Measurements from ENCODE around the gene ALDH16A1.
"Not testable (repeated sequence)": the region's sequence is repeated elsewhere in the genome, so short reads cannot be mapped to it uniquely, and the experiment has no call there.

The ALDH16A1 gene

DNA sequence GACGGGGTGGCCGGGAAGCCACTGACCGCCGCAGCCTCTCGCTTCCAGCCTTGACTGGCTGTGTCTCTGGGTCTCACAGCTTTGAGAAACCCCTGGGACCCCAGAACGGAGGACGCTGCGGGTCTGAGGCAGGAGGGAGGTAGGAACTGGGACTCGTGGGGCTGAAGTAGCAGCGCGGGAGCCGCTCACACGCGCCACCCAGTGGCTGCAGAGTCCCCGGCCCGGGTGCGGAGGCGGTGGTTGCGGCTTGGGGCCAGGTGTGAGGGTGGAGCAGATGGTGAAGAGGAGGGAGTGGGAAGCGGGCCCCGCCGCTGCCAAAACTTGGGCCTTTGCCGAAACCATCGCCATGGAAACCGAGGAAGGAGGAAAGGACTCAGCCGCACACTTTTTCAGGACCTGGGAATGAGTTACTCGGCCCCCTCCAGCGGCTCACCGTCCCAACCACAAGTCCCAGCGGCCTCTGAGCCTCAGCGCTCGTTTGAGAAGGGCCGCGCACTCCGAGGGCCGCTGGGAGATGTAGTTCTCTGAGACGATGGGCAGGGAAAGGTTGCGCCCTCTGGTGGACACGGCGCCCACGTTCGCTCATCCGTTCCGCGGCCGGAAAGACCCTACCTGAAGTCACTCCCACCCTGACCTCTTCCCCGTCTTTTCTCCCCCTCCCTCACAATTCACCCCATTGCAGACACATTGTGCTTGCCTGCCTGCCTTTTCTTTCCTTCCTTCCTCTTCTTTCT lies 9.5 kb upstream of the ALDH16A1 start:
- Mint-ChIP-seq H3K36me3 (peaks cover 1% of the 10 kb centered on the region), H3K9me3 (no peaks in the 10 kb centered on the region), H3K27ac (peak overlapping the region; percentile 68), H3K4me1 (peaks cover 39% of the 10 kb centered on the region), H3K27me3 (peaks cover 31% of the 10 kb centered on the region), H3K4me3 (peak overlapping the region; percentile 78)

DNA sequence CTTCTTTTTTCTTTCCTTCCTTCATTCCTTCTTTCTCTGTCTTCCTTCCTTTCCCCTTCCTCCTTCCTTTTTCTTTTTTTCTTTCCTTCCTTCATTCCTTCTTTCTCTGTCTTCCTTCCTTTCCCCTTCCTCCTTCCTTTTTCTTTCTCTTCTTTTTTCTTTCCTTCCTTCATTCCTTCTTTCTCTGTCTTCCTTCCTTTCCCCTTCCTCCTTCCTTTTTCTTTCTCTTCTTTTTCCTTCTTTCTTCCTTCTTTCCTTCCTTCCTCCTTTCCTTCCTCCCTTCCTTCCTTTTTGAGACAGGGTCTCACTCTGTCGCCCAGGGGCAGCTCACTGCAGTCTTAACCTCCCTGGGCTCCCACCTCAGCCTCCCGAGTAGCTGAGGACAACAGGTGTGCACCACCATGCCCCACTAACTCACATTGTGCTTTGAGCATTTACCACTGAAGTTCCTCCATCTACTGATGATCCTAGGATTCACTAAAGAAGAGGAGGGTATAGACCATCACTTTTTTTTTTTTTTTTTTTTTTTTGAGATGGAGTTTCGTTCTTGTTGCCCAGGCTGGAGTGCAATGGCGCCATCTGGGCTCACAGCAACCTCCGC lies 8.8 kb upstream of the ALDH16A1 start:
- H3K9me3 Mint-ChIP-seq, H3K27ac Mint-ChIP-seq, H3K36me3 Mint-ChIP-seq: not testable (repeated sequence)
- H3K27me3 Mint-ChIP-seq, result peaks cover 26% of the 10 kb centered on the region
- H3K4me3 Mint-ChIP-seq, result peak overlapping the region; percentile 78
- H3K4me1 Mint-ChIP-seq, result peaks cover 44% of the 10 kb centered on the region

DNA sequence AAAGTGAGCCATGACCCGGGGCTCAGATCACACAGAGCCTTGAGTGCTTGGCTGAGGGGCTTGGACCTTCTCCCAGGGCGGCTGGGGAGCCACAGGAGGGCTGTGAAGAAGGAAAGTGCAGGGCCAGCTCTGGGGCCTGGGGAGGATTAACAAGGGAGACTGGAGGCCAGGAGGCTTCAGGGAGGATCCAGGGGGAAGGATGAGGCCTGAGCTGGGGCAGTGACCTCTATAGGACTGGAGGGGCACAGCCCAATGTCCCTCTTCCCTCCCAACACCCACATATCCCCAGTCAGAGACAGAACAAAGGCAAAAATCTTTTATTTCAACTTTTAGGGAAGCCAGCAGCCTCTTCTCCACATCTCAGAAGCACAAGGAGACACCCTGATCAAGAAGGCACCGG lies 7.0 kb upstream of the ALDH16A1 start:
- H3K4me1 Mint-ChIP-seq, result peaks cover 54% of the 10 kb centered on the region

DNA sequence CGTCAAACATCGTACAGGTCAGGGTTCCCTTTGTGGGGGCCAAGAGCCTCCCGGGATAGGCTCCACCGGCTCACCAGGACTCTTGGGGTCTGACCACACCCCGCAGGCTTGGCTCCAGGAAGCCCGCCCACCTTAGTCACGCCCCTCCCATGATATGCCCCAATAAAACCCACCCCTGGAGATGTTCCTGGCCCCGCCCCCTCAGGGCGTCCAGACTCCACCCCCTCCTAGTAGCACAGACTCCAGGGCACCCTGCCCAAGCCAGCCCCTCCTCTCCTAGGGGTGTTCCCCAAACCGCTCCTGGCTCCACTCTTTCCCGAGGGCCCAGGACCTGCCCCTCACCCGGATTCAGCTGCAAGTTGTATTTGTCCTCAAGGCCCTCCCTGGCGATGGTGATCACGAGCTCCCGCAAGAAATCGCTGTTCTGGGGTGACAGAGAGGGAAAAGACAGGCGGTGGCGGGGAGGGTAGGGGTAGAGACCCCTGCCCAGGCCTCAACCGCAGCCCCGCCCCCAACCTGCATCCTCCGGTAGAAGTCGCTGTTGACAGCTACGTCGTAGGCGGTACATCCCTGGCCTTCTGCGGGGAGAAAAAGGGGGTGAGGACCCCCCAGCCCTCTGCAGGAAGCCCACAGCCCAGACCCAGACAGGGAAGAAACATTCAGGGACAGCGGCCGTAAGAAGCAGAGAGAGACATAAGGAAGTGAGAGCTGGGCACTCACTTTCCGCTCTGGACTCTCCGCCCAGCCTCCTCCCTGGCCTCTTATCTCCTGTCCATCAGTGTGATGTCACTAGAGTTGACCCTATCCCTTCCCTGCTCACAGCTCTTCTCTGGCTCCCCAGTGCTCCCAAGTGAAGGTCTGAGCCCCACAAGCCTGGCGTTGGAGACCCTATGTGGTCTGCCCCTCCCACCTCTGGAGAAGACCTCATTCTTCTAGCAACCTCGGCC lies 5.3 kb upstream of the ALDH16A1 start:
- Mint-ChIP-seq H3K4me1 (peaks cover 54% of the 10 kb centered on the region), H3K27ac (no peak overlapping the region), H3K4me3 (no peak overlapping the region), H3K36me3 (peaks cover 4% of the 10 kb centered on the region), H3K9me3 (no peaks in the 10 kb centered on the region), H3K27me3 (no peaks in the 10 kb centered on the region)

More for the DNA sequence above, 7.0 kb upstream of the ALDH16A1 start:
- H3K4me3 Mint-ChIP-seq, result no peak overlapping the region
- H3K27me3 Mint-ChIP-seq, result peaks cover 10% of the 10 kb centered on the region
- no peaks in the 10 kb centered on the region for H3K9me3 Mint-ChIP-seq
- H3K27ac Mint-ChIP-seq, result no peak overlapping the region
- H3K36me3 Mint-ChIP-seq, result peaks cover 4% of the 10 kb centered on the region

DNA sequence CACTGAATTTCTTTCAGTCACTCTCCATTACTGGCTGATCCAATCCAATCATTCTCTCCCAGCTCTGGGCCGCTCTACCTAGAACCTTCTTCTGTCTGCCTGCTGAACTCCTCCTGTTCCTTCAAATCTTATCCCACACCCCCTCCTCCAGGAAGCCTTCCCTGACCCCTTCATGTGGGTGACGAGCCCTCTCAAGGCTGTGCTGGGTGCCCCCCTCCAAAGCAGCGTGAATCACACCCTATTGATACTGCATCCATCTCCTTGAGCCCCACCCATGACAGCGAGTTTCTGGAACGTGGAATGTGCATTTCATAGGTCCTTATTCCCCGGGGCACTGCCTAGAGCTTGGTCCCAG lies 4.6 kb upstream of the ALDH16A1 start:
- H3K9me3 Mint-ChIP-seq, result no peaks in the 10 kb centered on the region
- no peak overlapping the region for H3K27ac Mint-ChIP-seq
- peaks cover 58% of the 10 kb centered on the region for H3K4me1 Mint-ChIP-seq
- peaks cover 4% of the 10 kb centered on the region for H3K36me3 Mint-ChIP-seq
- no peak overlapping the region for H3K4me3 Mint-ChIP-seq
- H3K27me3 Mint-ChIP-seq, result no peaks in the 10 kb centered on the region

DNA sequence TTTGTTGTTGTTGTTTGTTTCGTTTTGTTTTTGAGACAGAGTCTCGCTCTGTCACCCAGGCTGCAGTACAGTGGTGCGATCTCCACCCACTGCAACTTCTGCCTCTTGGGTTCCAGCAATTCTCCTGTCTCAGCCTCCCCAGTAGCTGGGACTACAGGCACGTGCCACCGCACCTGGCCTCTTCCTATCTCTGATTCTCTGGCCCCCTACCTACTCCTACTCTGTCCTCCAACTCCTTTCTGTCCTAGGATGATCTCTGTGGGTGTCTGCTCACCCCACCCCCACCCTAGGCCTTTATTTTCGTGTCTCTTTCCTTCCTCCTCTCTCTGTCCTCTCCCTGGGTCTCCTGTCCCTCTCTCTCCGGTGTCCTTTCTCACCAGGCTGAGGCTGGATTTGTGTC lies 2.6 kb upstream of the ALDH16A1 start:
- peak overlapping the region; percentile 94 for H3K4me3 Mint-ChIP-seq
- H3K27ac Mint-ChIP-seq, result peak overlapping the region; percentile 86
- H3K27me3 Mint-ChIP-seq, result no peaks in the 10 kb centered on the region
- peaks cover 52% of the 10 kb centered on the region for H3K4me1 Mint-ChIP-seq
- peaks cover 4% of the 10 kb centered on the region for H3K36me3 Mint-ChIP-seq
- no peaks in the 10 kb centered on the region for H3K9me3 Mint-ChIP-seq

DNA sequence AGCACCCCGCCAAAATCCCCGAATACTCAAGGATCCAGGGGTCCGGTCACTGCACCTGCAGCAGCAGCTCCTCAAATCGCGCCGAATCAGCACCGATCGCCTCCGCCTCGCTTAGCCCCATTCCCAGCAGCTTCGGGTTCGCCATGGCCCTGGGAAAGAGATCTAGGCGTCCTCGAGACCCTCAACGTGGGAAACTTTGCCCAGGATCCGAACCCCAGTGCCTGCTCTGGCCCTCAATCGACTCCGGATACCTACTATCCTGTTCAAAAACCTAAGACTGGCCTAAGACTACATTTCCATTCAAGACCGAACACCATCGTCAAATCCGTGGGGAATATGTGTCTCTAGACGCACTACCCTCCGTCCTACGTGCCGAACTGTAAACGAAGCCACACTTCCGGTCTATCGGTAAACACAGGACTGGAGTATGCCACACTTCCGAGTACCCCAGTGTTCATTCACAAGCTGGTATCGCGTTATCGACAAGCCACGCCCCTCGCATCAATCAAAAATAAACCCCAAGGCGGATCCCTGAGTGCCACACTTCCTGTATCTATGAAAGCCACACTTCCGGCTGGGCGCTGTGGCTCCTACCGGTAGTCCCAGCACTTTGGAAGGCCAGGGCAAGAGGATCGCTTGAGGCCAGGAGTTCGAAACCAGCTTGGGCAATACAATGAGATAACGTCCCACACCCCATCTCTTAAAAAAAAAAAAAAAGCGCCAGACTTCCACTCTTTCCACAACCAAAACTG lies 1.4 kb upstream of the ALDH16A1 start, which contains the start of gene PIH1D1:
Gene PIH1D1, minus strand, starts transcription at position 385 of the 752 bp plus-strand sequence. Its CDS starts 240 bp downstream, at position 145.
- no peaks in the 10 kb centered on the region for H3K27me3 Mint-ChIP-seq
- H3K4me3 Mint-ChIP-seq, result peak within 1 kb of the TSS; percentile 94
- H3K36me3 Mint-ChIP-seq, result peaks cover 4% of the 10 kb centered on the region
- H3K9me3 Mint-ChIP-seq, result no peaks in the 10 kb centered on the region
- H3K27ac Mint-ChIP-seq, result peak within 1 kb of the TSS; percentile 100
- H3K4me1 Mint-ChIP-seq, result peaks cover 52% of the 10 kb centered on the region

DNA sequence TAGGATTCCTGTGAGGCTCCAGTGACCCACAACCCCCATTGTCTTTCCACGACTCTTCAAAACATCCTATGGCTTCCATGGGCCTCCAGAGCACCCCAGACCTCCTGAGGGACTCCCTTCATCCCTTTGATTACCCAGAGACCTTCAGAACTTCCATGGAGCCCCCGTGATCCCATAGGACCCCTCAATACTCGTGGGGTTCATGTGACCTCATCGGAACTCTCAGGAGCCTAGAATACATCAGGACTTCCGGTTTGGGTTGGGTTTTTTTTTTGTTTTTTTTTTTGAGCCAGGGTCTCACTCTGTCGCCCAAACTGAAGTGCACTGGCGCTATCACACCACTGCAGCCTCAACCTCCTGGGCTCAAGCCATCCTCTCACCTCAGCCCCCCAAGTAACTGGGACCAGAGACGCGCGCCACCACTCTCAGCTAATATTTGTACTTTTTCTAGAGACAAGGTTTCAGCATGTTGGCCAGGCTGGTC lies 774 bp downstream of the ALDH16A1 start:
- Mint-ChIP-seq H3K27me3 (no peaks in the 10 kb centered on the region), H3K27ac (peak overlapping the region; percentile 100), H3K36me3 (peaks cover 4% of the 10 kb centered on the region), H3K4me1 (peaks cover 48% of the 10 kb centered on the region), H3K9me3 (no peaks in the 10 kb centered on the region), H3K4me3 (peak overlapping the region; percentile 94)

DNA sequence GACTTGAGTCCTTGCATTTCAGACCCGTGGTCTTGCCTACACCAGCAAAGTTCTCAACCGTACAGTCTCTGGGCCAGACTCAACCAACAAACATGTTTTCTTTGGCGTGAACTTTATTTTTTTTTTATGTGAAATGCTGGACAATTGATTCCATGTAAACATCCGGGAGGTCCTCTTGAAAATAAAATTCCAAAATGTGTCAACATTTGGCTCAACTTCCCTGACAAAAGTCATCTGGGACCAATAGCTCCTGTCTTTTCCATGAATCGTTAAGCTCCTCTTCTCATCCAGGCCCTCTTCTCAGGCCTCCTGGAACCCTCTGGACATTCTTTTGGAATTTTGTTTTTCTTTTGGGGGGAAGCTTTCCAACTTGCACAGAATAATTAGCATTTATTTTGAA lies 2.7 kb downstream of the ALDH16A1 start:
- peaks cover 2% of the 10 kb centered on the region for H3K36me3 Mint-ChIP-seq
- H3K9me3 Mint-ChIP-seq, result no peaks in the 10 kb centered on the region
- H3K4me3 Mint-ChIP-seq, result peak overlapping the region; percentile 8
- no peaks in the 10 kb centered on the region for H3K27me3 Mint-ChIP-seq
- H3K4me1 Mint-ChIP-seq, result peaks cover 30% of the 10 kb centered on the region
- H3K27ac Mint-ChIP-seq, result no peak overlapping the region

DNA sequence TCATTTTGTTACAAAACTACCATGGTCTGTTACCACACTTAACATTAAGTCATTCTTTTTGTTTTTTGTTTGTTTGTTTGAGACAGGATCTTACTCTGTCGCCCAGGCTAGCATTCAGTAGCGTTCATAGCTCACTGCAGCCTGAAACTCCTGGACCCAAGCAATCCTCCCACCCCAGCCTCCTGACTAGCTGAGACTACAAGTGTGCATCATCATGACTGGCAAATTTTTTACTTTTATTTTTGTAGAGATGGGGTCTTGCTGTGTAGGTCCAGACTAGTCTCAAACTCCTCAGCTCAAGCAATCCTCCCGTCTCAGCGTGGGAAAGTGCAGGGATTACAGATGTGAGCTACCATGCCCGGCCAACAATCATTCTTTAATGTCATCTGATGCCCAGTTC lies 3.3 kb downstream of the ALDH16A1 start:
- Mint-ChIP-seq H3K4me1 (peaks cover 27% of the 10 kb centered on the region), H3K4me3 (no peak overlapping the region), H3K27ac (no peak overlapping the region), H3K9me3 (no peaks in the 10 kb centered on the region), H3K27me3 (no peaks in the 10 kb centered on the region), H3K36me3 (peaks cover 2% of the 10 kb centered on the region)

DNA sequence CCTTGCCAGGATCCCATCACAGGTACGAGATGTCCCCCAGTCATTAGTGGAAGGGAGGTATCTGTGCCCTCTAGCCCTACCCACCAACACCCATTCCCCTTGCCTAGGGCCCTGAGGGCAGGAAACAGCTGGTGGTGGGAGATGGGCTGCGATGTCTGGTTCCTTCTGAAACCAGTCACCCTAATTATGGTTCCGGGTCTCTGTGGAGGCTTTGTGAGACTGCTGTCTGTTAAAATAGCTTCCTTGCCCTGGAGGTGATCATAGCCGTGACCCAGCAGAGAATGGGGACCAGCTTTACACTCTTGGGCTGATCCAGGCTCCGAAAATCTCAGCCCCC lies 5.5 kb downstream of the ALDH16A1 start:
- Mint-ChIP-seq H3K9me3 (no peaks in the 10 kb centered on the region), H3K4me1 (peaks cover 11% of the 10 kb centered on the region), H3K27me3 (no peaks in the 10 kb centered on the region), H3K27ac (no peak overlapping the region), H3K4me3 (no peak overlapping the region), H3K36me3 (peaks cover 2% of the 10 kb centered on the region)

DNA sequence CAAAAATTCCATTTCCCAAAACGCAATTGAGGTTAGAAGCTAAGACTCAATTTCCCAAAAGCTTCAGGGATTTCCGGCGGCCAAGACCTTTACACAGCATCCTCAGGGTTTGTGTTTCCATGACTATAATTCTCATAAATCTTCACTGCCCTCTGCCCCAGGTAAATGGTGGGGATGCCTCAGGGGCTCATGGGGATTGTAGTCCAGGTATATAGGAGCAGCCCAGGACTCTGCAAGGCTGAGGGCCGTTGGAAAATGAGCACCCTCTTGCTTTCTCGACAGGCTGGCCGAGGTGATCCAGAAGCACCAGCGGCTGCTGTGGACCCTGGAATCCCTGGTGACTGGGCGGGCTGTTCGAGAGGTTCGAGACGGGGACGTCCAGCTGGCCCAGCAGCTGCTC lies 6.4 kb downstream of the ALDH16A1 start:
- Mint-ChIP-seq H3K27me3 (no peaks in the 10 kb centered on the region), H3K36me3 (peaks cover 4% of the 10 kb centered on the region), H3K4me1 (peaks cover 7% of the 10 kb centered on the region), H3K27ac (no peak overlapping the region), H3K4me3 (no peak overlapping the region), H3K9me3 (no peaks in the 10 kb centered on the region)

DNA sequence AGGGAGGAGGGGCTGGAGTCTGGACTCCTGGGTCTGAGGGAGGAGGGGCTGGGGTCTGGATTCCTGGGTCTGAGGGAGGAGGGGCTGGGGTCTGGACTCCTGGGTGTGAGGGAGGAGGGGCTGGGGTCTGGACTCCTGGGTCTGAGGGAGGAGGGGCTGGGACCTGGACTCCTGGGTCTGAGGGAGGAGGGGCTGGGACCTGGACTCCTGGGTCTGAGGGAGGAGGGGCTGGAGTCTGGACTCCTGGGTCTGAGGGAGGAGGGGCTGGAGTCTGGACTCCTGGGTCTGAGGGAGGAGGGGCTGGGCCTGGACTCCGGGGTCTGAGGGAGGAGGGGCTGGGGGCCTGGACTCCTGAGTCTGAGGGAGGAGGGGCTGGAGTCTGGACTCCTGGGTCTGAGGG lies 8.1 kb downstream of the ALDH16A1 start:
- H3K27ac Mint-ChIP-seq, H3K4me1 Mint-ChIP-seq, H3K36me3 Mint-ChIP-seq, H3K9me3 Mint-ChIP-seq, H3K4me3 Mint-ChIP-seq, H3K27me3 Mint-ChIP-seq: not testable (repeated sequence)

DNA sequence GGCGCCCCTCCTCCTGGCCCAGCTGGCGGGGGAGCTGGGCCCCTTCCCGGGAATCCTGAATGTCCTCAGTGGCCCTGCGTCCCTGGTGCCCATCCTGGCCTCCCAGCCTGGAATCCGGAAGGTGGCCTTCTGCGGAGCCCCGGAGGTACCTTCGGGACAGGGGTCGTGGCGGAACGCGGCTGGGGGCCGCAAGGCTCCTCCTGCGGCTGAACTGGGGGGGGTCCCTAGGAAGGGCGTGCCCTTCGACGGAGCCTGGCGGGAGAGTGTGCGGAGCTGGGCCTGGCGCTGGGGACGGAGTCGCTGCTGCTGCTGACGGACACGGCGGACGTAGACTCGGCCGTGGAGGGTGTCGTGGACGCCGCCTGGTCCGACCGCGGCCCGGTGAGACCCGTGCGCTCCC lies 8.6 kb downstream of the ALDH16A1 start:
- Mint-ChIP-seq H3K9me3 (no peaks in the 10 kb centered on the region), H3K4me3 (no peak overlapping the region), H3K27ac (no peak overlapping the region), H3K36me3 (peaks cover 4% of the 10 kb centered on the region), H3K4me1 (peaks cover 4% of the 10 kb centered on the region), H3K27me3 (no peaks in the 10 kb centered on the region)

DNA sequence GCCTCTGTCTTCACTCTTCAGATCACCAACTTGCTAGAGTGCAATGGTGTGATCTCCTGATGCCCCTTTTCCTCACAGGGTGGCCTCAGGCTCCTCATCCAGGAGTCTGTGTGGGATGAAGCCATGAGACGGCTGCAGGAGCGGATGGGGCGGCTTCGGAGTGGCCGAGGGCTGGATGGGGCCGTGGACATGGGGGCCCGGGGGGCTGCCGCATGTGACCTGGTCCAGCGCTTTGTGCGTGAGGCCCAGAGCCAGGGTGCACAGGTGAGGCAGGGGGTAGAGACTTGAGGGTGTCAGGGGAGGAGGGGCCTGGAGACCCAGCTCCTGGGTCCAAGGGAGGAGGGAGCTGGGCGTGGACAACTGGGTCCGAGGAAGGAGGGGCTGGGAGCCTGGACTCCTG lies 9.5 kb downstream of the ALDH16A1 start:
- H3K4me3 Mint-ChIP-seq, result no peak overlapping the region
- H3K27ac Mint-ChIP-seq, result no peak overlapping the region
- H3K27me3 Mint-ChIP-seq, result no peaks in the 10 kb centered on the region
- H3K36me3 Mint-ChIP-seq, result peaks cover 1% of the 10 kb centered on the region
- H3K4me1 Mint-ChIP-seq, result no peaks in the 10 kb centered on the region
- H3K9me3 Mint-ChIP-seq, result no peaks in the 10 kb centered on the region

Data from activated naive CD4-positive, alpha-beta T cell treated with anti-CD3 and anti-CD28 coated beads, Interleukin-2, amount 50 U/mL, for 24 hours (primary cell).